AML-193 (cell line): ENCODE measurements around the gene CYB5R4.

Source experiments
- DNase-seq, 2 experiments: peaks; one replicate each; lab custom pipeline; 2025; lab: John Stamatoyannopoulos, UW

Gene CYB5R4

DNA sequence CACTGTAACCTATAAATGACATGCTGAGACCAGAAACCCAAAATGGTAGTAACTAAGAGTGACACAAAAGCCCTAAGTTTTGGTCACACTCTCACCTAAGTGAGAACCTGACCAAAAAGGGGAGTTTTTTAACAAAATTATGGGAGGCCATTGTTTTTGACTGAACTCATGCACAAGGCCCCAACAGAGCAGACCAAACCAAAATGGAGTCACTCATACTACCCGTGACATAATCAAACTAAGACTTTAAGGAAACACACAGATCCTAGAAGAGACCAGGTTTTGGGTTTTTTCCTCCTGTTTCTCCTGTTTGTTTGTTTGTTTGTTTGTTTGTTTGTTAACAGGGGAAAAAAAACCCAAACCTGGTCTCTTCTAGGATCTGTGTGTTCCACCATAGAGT, 124.9 kb downstream of the CYB5R4 start:
- DNase-seq: no peak

DNA sequence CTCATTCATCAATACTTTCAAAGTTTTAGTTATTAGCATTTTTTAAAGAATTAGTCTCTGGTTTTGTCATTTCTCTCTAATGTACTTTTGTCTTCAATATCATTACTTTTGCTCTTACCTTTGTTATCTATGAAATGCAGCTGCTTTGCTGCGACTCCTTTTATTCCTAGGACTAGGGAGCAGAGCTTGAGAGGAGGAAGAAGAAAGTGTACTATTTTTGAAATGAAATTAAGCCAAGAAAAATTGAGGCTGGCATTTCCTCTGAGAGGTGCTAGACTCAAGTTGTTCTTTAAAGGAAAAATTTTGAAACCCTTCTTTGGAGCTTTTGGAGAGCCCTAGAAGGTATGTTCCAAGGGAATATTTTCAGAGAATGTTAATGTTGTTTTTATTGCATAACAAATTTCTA, 125.8 kb downstream of the CYB5R4 start:
- DNase-seq: no peak

DNA sequence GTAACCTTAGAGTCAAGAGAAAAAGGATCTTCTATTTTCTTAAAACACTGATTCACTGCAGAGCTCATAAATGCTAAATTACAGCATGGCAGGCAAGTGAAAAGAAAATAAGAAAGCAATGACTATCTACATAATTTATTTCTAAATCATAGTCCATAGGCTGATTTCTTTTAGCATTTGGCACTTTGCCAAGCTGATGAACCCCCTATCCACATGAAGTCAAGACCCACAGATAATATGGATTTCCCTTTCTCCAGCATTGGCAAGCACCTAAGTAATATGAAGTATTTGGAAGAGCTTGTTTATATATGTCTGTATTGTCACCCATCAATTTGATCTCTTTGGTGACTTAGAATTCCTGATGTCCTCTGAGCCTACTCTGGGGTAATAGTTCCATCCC, 126.2 kb downstream of the CYB5R4 start:
- no peak for DNase-seq

DNA sequence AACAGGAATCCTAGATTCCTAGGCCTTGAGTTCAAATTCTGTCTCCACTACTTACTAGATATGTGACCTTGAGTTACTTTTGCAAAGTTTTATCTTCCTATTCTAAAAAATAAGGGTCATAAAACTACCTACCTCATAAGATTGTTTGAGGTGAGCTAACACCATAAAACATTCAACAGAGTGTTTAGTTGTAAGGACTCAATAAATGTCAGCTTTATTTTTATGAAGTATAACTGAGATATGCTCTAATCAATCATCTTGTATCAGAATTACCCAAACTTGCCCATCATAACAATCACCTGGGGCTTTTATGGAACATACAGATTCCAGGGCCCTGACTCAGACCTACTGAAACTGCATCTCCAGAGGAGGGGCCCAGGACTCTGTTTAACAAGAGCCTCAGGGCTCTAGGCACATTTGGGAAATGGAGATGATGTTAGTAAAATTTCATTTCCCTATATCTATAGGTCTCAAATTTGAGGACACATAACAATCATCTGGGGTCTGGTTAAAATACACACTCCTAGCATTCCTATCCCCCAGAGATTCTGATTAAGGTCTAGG, 138.6 kb downstream of the CYB5R4 start:
- DNase-seq: no peak

DNA sequence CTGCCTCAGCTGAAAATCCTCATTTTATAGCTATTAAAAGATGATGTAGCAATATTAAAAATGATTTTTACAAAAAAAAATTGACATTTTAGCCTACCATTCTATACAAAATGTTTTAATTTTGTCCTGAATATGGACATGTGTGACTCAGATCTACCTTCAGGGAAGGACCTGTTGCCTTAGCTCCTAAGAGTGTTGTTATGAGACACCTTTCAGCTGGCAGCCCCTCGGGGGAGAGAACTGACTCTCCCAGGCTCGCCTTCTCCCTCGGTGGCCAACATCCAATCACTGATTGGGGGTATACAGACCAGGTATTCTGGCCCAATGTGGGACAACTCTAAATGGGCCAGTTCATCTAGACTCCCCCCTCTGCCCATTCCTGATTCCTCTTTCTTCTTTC, 141.6 kb downstream of the CYB5R4 start:
- DNase-seq: no peak

DNA sequence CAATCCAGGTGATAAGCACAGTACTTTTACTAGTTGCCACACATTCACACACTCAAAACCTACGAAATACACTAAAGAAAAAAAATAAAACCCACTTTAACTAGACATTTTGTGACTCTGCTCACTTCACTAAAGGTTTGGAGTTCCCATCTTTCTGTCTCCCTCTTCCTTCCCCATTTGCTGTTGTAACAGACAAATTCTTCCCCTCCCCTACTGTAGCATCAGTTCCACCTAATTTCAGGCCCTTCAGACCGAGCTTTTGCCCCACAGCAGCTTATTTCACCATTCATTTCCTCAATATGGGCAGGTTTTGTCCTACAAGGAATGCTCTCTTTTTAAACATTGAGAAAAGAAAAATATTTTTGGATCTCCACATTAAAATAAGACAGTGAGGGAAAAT, 142.7 kb downstream of the CYB5R4 start:
- DNase-seq: no peak

DNA sequence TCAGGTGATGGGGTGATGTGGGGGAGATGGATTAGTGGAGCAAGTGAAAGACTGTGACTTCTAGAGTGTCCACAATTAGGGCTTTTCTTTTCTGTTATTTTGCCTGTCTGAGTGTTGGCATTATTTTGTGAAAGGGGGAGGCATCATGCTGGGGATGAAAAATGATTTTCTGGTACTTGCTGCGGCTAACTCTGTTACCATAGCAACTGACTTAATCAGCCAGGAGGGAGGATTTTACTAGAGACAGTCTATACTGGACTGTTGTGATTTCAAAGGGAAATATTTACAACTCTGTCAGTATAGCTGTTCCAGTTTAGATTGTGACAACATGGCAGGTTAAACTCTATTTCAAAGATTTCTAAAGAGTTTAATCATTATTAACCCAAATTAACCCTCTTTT, 143.6 kb downstream of the CYB5R4 start:
- DNase-seq: no peak

DNA sequence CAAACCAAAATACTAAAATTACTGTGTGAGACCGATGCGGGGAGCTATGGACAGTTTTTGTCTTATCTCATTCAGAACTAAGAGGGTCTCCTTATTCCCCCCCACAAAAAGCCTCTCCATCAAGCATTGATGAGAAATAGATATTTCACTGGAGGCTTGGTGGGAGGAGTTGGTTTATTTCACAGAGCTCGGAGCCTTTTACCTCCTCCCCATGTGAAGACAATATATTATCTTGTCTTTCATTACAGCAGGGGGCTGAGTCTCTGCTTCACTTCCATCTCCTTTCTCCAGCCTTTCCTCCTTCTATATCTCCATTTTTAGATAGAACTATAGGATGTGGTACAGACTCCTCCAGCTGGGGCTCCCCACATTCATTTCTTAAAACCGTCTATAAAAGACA, 144.2 kb downstream of the CYB5R4 start:
- DNase-seq: no peak

DNA sequence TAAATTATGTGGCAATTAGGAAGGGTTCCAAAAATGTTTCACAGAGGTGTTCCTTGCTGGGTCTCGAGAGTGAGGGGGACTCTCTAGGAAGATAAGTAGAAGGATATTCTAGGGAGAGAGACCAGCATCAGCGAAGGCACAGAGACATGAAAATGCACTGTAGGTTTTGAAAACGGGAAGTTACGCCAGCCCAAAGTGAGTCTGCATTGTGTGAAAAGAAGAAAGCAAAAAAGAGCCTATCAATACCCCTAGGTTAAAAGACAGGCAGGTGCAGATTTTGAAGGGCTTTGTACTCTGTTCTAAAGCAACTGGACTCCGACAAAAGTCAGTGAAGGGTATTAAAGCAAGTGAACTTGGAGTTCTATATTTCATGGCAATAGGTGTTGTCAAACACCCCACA, 148.4 kb downstream of the CYB5R4 start:
- no peak for DNase-seq

DNA sequence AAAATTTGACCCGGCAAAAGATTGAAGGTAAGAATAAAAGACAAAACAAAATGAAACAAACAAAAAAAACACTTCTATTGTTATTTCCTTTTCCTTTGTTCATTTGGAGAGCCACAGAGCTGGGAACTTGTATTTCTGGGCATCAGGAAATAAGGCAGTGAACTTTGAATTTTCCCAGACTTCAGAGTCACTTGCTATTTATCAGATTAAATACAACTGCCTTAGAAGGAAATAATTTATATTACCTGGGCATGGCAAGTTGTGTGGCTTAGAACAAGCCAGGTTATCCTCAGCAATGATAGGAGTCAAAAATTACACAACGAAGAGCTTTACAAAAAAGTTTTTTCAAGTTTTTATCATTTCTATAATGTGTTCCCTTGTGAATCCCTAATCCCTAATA, 153.9 kb downstream of the CYB5R4 start:
- no peak for DNase-seq

DNA sequence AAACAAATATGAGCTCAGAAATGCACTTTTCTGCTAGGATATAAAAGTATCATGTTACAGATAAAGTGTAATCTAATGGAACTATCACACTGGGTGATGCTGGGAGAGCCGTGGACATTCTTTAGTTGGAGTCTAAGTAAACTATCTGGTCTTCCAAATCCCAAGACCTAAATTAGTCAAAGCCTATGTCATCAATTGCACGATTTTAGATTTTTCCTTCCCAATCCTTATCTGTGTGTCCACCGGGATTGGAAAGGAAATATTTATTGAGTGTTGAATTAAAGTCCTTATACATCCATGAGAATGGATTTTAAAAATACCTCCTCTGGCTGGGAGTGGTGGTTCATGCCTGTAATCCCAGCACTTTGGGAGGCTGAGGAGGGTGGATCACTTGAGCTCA, 154.4 kb downstream of the CYB5R4 start:
- DNase-seq: no peak

DNA sequence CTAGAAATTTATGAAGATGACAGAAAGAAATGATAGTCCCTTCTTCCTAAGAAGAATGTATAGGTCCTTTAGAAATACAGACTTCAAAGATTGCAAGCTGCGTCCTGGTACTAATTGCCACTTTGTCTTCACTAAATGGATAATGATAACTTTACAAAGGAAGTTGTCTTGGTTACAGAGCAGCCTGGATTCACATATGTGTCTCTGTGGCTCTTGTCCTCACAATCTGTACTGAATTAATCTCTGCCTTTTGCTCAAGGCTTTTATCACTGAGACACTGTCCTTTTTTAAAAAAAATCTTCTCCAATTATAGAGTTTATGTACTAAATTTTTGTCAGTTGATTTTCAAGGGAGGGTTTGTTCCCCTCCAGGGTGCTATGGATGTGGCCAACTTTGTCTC, 156.5 kb downstream of the CYB5R4 start:
- no peak for DNase-seq
